Astrocyte (in vitro differentiated cells and primary cell): ENCODE measurements around the gene KMT2C. TPM values are rescaled to one million over a fixed set of nuclear protein-coding genes. Genes with fewer than 3 reads are reported as not detected.
"Not testable (repeated sequence)": the region's sequence is repeated elsewhere in the genome, so short reads cannot be mapped to it uniquely, and the experiment has no call there.

Source experiments
- DNase-seq: peaks from one replicate; pipeline ENCODE4 v3.0.0-alpha.2; 2010; ENCODE audit warnings: low read depth
- FAIRE-seq: peaks from 2 replicates; lab custom pipeline; 2011; peaks lifted over from hg19 to GRCh38; lab: Jason Lieb, UNC
- H2AFZ ChIP-seq: 2 replicates; pipeline ENCODE4 v1.6.0; 2012; ENCODE audit warnings: low read depth, low read length, inconsistent platforms
- H3K27ac ChIP-seq: 2 replicates; pipeline ENCODE4 v1.5.1; 2011; ENCODE audit warnings: low read depth, low read length, inconsistent platforms
- H3K27me3 ChIP-seq: 2 replicates; pipeline ENCODE4 v1.6.0; 2011; ENCODE audit warnings: low read length, inconsistent platforms; ENCODE audit not compliant: insufficient read depth
- H3K36me3 ChIP-seq: 2 replicates; pipeline ENCODE4 v1.5.1; 2011; ENCODE audit warnings: low read length, inconsistent platforms; ENCODE audit not compliant: insufficient read depth
- H3K4me1 ChIP-seq: 2 replicates; pipeline ENCODE4 v1.5.1; 2011; ENCODE audit warnings: low read length, inconsistent platforms; ENCODE audit not compliant: insufficient read depth
- H3K4me2 ChIP-seq: 2 replicates; pipeline ENCODE4 v1.6.0; 2012; ENCODE audit warnings: low read length, inconsistent platforms
- H3K4me3 ChIP-seq: 2 replicates; pipeline ENCODE4 v1.5.1; 2011; ENCODE audit warnings: low read depth, mild to moderate bottlenecking, low read length, inconsistent platforms; ENCODE audit not compliant: insufficient read depth
- H3K79me2 ChIP-seq: 2 replicates; pipeline ENCODE4 v1.6.0; 2012; ENCODE audit warnings: mild to moderate bottlenecking, low read length, inconsistent platforms; ENCODE audit not compliant: insufficient read depth
- H3K9ac ChIP-seq: 2 replicates; pipeline ENCODE4 v1.6.0; 2012; ENCODE audit warnings: mild to moderate bottlenecking, low read length, inconsistent platforms
- H3K9me3 ChIP-seq: 2 replicates; pipeline ENCODE4 v1.5.1; 2012; ENCODE audit warnings: low read depth, mild to moderate bottlenecking, low read length, inconsistent platforms; ENCODE audit not compliant: insufficient read depth
- H4K20me1 ChIP-seq: 2 replicates; pipeline ENCODE4 v1.6.0; 2012; ENCODE audit warnings: low read length, inconsistent platforms; ENCODE audit not compliant: insufficient read depth
- H3K27ac Mint-ChIP-seq: one replicate; pipeline ENCODE4 v1.8.0; 2021; ENCODE audit warnings: mild to moderate bottlenecking, mixed read lengths; ENCODE audit not compliant: unreplicated experiment
- H3K27me3 Mint-ChIP-seq: one replicate; pipeline ENCODE4 v1.8.0; 2021; ENCODE audit warnings: low read depth, mixed read lengths; ENCODE audit not compliant: unreplicated experiment
- H3K36me3 Mint-ChIP-seq: one replicate; pipeline ENCODE4 v1.8.0; 2021; ENCODE audit warnings: low read depth, mixed read lengths; ENCODE audit not compliant: unreplicated experiment
- H3K4me1 Mint-ChIP-seq: one replicate; pipeline ENCODE4 v1.8.0; 2021; ENCODE audit warnings: low read depth, mixed read lengths; ENCODE audit not compliant: unreplicated experiment
- H3K4me3 Mint-ChIP-seq: one replicate; pipeline ENCODE4 v1.8.0; 2021; ENCODE audit warnings: mild to moderate bottlenecking, moderate library complexity, mixed read lengths; ENCODE audit not compliant: unreplicated experiment
- H3K9me3 Mint-ChIP-seq: one replicate; pipeline ENCODE4 v1.8.0; 2021; ENCODE audit warnings: mild to moderate bottlenecking, mixed read lengths; ENCODE audit not compliant: unreplicated experiment
- CTCF ChIP-seq: IDR thresholded peaks from 2 replicates; pipeline ENCODE4 v1.5.1; 2011; ENCODE audit warnings: low read depth, mild to moderate bottlenecking, inconsistent platforms, low read length, moderate library complexity; ENCODE audit not compliant: insufficient read depth
- EZH2 ChIP-seq: IDR thresholded peaks from 2 replicates; pipeline ENCODE4 v1.6.1; 2012; ENCODE audit warnings: mild to moderate bottlenecking, low read length, inconsistent platforms; ENCODE audit not compliant: insufficient read depth
- total RNA-seq: library from RNA; stranded (reverse); gene quantifications from 2 replicates; pipeline ENCODE4 v1.2.1, GENCODE V29; 2021

The KMT2C gene
- total RNA-seq, 1 donor from 2014 or later: 59.0 TPM

- FAIRE-seq (no peak), DNase-seq (no peak)
- Mint-ChIP-seq H3K4me3 (no peak overlapping the region), H3K4me1 (no peaks in the 10 kb centered on the region), H3K9me3 (no peaks in the 10 kb centered on the region), H3K27me3 (no peaks in the 10 kb centered on the region), H3K36me3 (no peaks in the 10 kb centered on the region), H3K27ac (no peak overlapping the region)
- Histone ChIP-seq H3K27me3 (no peaks in the 10 kb centered on the region), H3K27ac (no peak overlapping the region), H3K4me2 (no peak overlapping the region), H3K79me2 (no peaks in the 10 kb centered on the region), H3K36me3 (no peaks in the 10 kb centered on the region), H3K9ac (no peak overlapping the region), H3K4me3 (no peak overlapping the region), H3K4me1 (no peaks in the 10 kb centered on the region), H3K9me3 (no peaks in the 10 kb centered on the region), H4K20me1 (no peaks in the 10 kb centered on the region), H2AFZ (no peak overlapping the region)
- TF ChIP-seq CTCF (no peak), EZH2 (no peak)
Observed at GRCh38 chr7:152451356-152451755, 15.6 kb upstream of the KMT2C start.

- H3K27ac Mint-ChIP-seq, H3K27ac ChIP-seq, H3K36me3 Mint-ChIP-seq, H3K4me3 Mint-ChIP-seq, H3K9me3 Mint-ChIP-seq, H3K79me2 ChIP-seq, H3K4me2 ChIP-seq, H3K27me3 Mint-ChIP-seq, H3K4me1 Mint-ChIP-seq, H2AFZ ChIP-seq, H4K20me1 ChIP-seq, H3K36me3 ChIP-seq, DNase-seq, H3K9ac ChIP-seq, H3K27me3 ChIP-seq, H3K4me1 ChIP-seq, H3K9me3 ChIP-seq, H3K4me3 ChIP-seq, FAIRE-seq: not testable (repeated sequence)
Observed at GRCh38 chr7:152445386-152446008, 9.7 kb upstream of the KMT2C start.

- Histone ChIP-seq H3K27ac (no peak overlapping the region), H3K36me3 (no peaks in the 10 kb centered on the region), H2AFZ (no peak overlapping the region), H3K79me2 (no peaks in the 10 kb centered on the region), H3K27me3 (no peaks in the 10 kb centered on the region), H3K4me1 (no peaks in the 10 kb centered on the region), H3K4me2 (no peak overlapping the region), H3K4me3 (no peak overlapping the region), H3K9me3 (no peaks in the 10 kb centered on the region), H3K9ac (no peak overlapping the region), H4K20me1 (no peaks in the 10 kb centered on the region)
- Mint-ChIP-seq H3K4me3 (no peak overlapping the region), H3K27me3 (peaks cover 2% of the 10 kb centered on the region), H3K36me3 (no peaks in the 10 kb centered on the region), H3K27ac (no peak overlapping the region), H3K9me3 (no peaks in the 10 kb centered on the region), H3K4me1 (no peaks in the 10 kb centered on the region)
- DNase-seq (no peak), FAIRE-seq (no peak)
- no peak for TF ChIP-seq EZH2
- no peak for TF ChIP-seq CTCF
Observed at GRCh38 chr7:152443586-152443985, 7.8 kb upstream of the KMT2C start.
